GM12872 (cell line): Measurements from ENCODE around the gene MOB3C.
A peak's percentile ranks its signal among the peaks of the same experiment; 100 is the strongest.

ENCODE experiments used
- TF ChIP-seq, protein P1 (sequence below): IDR thresholded peaks from 3 replicates; pipeline ENCODE4 v1.5.1; 2011; ENCODE audit warnings: low read depth, mild to moderate bottlenecking, low read length, moderate library complexity; ENCODE audit not compliant: insufficient read depth

MOB3C gene

GRCh38 chr1:46607345-46608130 lies 9.1 kb downstream of the MOB3C start:
- TF ChIP-seq, protein P1, sequence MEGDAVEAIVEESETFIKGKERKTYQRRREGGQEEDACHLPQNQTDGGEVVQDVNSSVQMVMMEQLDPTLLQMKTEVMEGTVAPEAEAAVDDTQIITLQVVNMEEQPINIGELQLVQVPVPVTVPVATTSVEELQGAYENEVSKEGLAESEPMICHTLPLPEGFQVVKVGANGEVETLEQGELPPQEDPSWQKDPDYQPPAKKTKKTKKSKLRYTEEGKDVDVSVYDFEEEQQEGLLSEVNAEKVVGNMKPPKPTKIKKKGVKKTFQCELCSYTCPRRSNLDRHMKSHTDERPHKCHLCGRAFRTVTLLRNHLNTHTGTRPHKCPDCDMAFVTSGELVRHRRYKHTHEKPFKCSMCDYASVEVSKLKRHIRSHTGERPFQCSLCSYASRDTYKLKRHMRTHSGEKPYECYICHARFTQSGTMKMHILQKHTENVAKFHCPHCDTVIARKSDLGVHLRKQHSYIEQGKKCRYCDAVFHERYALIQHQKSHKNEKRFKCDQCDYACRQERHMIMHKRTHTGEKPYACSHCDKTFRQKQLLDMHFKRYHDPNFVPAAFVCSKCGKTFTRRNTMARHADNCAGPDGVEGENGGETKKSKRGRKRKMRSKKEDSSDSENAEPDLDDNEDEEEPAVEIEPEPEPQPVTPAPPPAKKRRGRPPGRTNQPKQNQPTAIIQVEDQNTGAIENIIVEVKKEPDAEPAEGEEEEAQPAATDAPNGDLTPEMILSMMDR: no peak

DNA sequence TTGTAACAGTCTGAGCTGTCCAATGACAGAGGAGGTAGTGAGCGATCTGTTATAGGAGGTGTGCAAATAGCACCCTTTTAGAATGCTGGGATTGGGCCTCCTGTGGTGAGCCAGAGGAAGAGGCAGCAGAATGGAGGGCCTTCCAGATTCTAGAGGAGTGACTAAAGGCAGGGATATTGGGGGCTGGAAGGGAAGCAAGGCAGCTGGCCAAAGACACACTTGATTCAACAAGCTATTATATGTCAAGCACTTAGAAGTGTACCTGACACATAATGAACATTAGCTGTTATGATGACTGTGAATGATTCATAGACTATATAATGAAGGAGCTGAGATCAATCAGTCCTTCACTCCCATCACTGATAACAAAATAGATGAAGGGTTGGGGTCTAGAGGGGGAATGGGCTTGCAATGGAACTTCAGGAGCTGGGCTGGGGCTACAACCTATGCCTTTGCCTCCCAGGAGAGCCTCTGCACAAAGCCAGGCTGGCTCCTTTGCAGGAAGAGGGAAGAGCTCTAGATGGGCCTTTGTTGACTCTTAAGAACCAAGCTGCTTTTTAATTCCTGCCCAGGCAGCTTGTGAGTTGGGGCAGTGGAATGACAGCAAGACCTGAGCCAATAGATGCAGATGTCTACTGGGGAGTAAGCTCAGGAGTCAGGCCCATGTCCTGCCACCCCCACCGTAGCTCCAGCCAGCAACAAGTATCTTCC lies 10.2 kb downstream of the MOB3C start:
- TF ChIP-seq, protein P1: no peak

DNA sequence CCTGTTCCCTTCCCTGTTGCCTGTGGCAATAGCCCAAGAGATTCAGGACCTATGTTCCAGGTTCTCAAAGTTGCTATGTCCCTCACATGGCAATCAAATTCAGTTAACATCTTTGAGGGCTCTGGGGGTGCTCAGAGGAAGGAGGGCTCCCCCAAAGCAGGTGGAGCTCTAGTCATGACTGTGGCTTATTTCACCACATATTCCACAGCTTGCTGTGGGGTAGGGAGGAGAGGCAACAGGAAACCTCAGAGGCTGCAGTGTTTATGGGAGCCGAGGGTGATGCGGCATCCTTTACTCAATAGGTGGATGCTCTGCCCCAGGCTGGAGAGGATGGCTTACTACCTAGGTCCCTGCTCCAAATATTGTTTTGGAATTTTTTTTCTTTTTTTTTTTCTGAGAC lies 11.4 kb downstream of the MOB3C start:
- TF ChIP-seq, protein P1: no peak

GRCh38 chr1:46603858-46604549 lies 12.6 kb downstream of the MOB3C start, which contains the start of gene MKNK1:
Gene MKNK1 (minus strand): TSS chr1:46604268. CDS start chr1:46583327, 20,941 bp downstream.
- TF ChIP-seq, protein P1: peak; percentile 21; the same call in 1 of the 3 replicates

DNA sequence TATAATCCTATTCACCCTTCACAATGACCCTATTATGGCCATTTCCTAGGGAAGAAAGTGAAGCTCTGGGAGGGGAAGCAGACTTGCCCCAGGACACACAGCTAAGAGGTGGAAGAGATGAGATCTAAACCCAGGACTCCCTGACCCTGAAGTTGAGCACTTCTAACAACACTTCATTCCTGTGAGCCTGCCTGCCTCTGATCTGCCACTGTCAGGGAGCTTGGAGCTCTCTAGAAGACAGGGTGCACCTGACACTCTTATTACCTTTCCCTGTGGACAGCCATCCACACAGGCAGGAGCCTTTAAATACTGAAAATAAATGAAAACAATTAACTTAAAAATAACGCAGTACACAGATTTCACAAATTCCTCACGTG lies 13.1 kb downstream of the MOB3C start:
- TF ChIP-seq, protein P1: no peak

GRCh38 chr1:46601257-46602007 lies 15.2 kb downstream of the MOB3C start:
- TF ChIP-seq, protein P1: no peak
